Measurements from ENCODE around the gene FLT3.
"Not testable (repeated sequence)": the region's sequence is repeated elsewhere in the genome, so short reads cannot be mapped to it uniquely, and the experiment has no call there.

Gene FLT3

DNA sequence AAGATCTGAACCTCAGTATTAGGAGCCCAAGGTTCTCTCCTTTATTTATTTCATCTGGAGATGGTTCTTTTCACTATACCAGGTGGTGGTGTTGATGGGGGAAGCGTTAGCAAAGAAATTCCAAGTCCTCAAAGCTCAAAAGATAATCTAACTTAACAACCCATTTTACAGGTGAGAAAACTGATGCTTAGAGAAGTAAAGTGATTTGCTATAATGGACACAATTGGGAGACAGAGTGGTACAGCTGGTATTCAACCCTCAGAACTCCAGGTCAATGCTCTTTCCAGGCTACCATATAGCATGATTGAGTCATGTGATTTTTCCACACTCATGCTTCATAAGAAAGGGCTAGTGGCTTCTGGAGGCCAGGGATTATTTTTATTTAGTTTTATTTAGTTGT is 86.9 kb downstream of the FLT3 start:
- ChIA-PET POLR2A (no interaction called here), CTCF (interaction anchor here (0.8 to 1.2 kb wide), 2 partner anchors 17 to 28 kb away, joined by 3 read pairs; no protein-coding TSS in a partner anchor)
- no peak for DNase-seq
- H3K4me3 ChIP-seq (ENCODE audit: control insufficient read depth in 1 of 7, extremely low read depth in 1 of 7, insufficient read depth in 4 of 7, low read depth in 2 of 7, low read length in 6 of 7): no peak overlapping the region
- H3K27ac ChIP-seq (ENCODE audit: insufficient read depth in 1 of 2, low read depth in 1 of 2, low read length in 2 of 2, poor library complexity in 1 of 2, severe bottlenecking in 2 of 2): no peak overlapping the region
- no peaks in the 10 kb centered on the region for H3K27me3 ChIP-seq (replicated peaks in 2 of 5; ENCODE audit: control insufficient read depth in 4 of 5, insufficient read depth in 5 of 5, low read length in 4 of 5)
- H3K36me3 ChIP-seq (ENCODE audit: control insufficient read depth in 4 of 4, insufficient read depth in 4 of 4, low read length in 3 of 4): peaks cover 26 to 80% (median 40%) of the 10 kb centered on the region in 4 experiments
- no peaks in the 10 kb centered on the region for H3K9me3 ChIP-seq (ENCODE audit: control extremely low read depth in 1 of 5, control insufficient read depth in 4 of 5, insufficient read depth in 2 of 5, low read depth in 1 of 5, low read length in 4 of 5)
- WGBS (ENCODE audit: insufficient coverage): no CpG with 5 or more reads among the region's 1 CpG
- H3K4me1 ChIP-seq (ENCODE audit: control extremely low read depth in 1 of 4, control insufficient read depth in 4 of 4, insufficient read depth in 4 of 4, low read length in 3 of 4): no peaks in the 10 kb centered on the region

DNA sequence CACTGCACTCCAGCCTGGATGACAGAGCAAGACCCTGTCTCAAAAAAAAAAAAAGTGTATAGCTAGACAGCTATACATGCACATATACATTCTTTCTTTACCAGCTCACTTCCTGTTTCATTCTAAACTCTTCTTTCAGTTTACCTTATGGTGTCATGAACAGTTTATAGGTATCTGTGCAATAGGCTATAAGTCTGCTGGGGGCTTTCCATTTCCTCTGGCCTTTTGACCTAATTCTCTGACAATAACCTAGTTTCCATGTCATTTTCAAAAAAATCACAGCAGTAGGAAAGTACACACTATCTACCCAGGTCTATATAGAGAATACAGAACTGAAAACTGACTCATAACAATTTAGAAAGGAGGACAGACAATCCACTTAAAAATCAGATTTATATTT is 87.5 kb downstream of the FLT3 start:
- H3K36me3 ChIP-seq (ENCODE audit: control insufficient read depth in 4 of 4, insufficient read depth in 4 of 4, low read length in 3 of 4): peaks cover 23 to 80% (median 38%) of the 10 kb centered on the region in 4 experiments
- CTCF ChIA-PET: interaction anchor here (0.8 to 1.3 kb wide), 3 partner anchors 13 to 17 kb away, joined by 3 to 4 read pairs (median 3); no protein-coding TSS in a partner anchor
- no peak for DNase-seq

DNA sequence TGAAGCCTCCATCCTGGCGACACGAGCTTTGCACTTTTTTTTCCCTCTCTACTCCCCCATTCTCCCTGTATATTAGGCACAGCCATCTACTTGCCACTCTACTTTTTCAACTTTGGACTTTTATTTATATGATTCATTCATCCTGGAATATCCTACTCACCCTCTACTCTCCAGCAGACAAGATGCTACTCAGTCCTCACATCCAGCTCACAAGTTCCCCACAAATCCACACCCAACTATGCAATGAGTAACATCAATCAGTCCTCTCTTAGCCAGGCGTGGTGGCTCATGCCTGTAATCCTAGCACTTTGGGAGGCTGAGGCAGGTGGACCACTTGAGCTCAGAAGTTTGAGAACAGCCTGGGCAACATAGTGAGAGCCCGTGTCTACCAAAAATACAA is 88.0 kb downstream of the FLT3 start:
- ChIA-PET POLR2A (no interaction called here), CTCF (interaction anchor here (0.8 to 1.3 kb wide), 4 partner anchors 9 to 17 kb away, joined by 3 to 4 read pairs (median 4); no protein-coding TSS in a partner anchor)
- peaks cover 23 to 83% (median 38%) of the 10 kb centered on the region in 4 experiments for H3K36me3 ChIP-seq (ENCODE audit: control insufficient read depth in 4 of 4, insufficient read depth in 4 of 4, low read length in 3 of 4)
- WGBS (ENCODE audit: insufficient coverage): 100% methylated on average over 4 of the region's 4 CpGs
- no peaks in the 10 kb centered on the region for H3K9me3 ChIP-seq (ENCODE audit: control extremely low read depth in 1 of 5, control insufficient read depth in 4 of 5, insufficient read depth in 2 of 5, low read depth in 1 of 5, low read length in 4 of 5)
- no peak for DNase-seq
- no peak overlapping the region for H3K4me3 ChIP-seq (ENCODE audit: control insufficient read depth in 1 of 7, extremely low read depth in 1 of 7, insufficient read depth in 4 of 7, low read depth in 2 of 7, low read length in 6 of 7)
- H3K4me1 ChIP-seq (ENCODE audit: control extremely low read depth in 1 of 4, control insufficient read depth in 4 of 4, insufficient read depth in 4 of 4, low read length in 3 of 4): no peaks in the 10 kb centered on the region
- H3K27me3 ChIP-seq (replicated peaks in 2 of 5; ENCODE audit: control insufficient read depth in 4 of 5, insufficient read depth in 5 of 5, low read length in 4 of 5): no peaks in the 10 kb centered on the region
- H3K27ac ChIP-seq (ENCODE audit: insufficient read depth in 1 of 2, low read depth in 1 of 2, low read length in 2 of 2, poor library complexity in 1 of 2, severe bottlenecking in 2 of 2): no peak overlapping the region

More for the DNA sequence above, 87.5 kb downstream of the FLT3 start:
- no peaks in the 10 kb centered on the region for H3K27me3 ChIP-seq (replicated peaks in 2 of 5; ENCODE audit: control insufficient read depth in 4 of 5, insufficient read depth in 5 of 5, low read length in 4 of 5)
- H3K9me3 ChIP-seq (ENCODE audit: control extremely low read depth in 1 of 5, control insufficient read depth in 4 of 5, insufficient read depth in 2 of 5, low read depth in 1 of 5, low read length in 4 of 5): no peaks in the 10 kb centered on the region
- POLR2A ChIA-PET: no interaction called here
- no peak overlapping the region for H3K27ac ChIP-seq (ENCODE audit: insufficient read depth in 1 of 2, low read depth in 1 of 2, low read length in 2 of 2, poor library complexity in 1 of 2, severe bottlenecking in 2 of 2)
- no peaks in the 10 kb centered on the region for H3K4me1 ChIP-seq (ENCODE audit: control extremely low read depth in 1 of 4, control insufficient read depth in 4 of 4, insufficient read depth in 4 of 4, low read length in 3 of 4)
- no peak overlapping the region for H3K4me3 ChIP-seq (ENCODE audit: control insufficient read depth in 1 of 7, extremely low read depth in 1 of 7, insufficient read depth in 4 of 7, low read depth in 2 of 7, low read length in 6 of 7)

DNA sequence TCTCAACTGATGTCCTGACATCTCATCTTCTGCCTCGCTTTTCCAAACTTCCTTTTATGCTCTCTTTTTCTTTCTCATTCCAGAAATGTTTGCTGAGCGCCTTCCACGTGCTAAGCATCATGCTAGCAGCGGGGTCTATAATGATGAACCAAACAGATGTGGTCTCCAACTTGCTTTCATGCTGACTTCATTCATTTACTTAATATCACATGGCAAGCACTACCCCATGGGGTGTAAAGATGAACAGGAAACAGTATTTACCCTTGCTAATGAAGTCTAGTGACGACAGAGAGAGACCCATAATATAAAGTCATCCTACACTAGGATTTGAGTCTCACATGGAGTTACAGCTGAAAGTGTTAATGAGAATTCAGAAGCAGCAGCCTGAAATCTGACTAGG is 90.3 kb downstream of the FLT3 start:
- ChIA-PET POLR2A (no interaction called here), CTCF (no interaction called here)
- peaks cover 22 to 82% (median 30%) of the 10 kb centered on the region in 4 experiments for H3K36me3 ChIP-seq (ENCODE audit: control insufficient read depth in 4 of 4, insufficient read depth in 4 of 4, low read length in 3 of 4)
- no peaks in the 10 kb centered on the region for H3K27me3 ChIP-seq (replicated peaks in 2 of 5; ENCODE audit: control insufficient read depth in 4 of 5, insufficient read depth in 5 of 5, low read length in 4 of 5)
- no peak overlapping the region for H3K27ac ChIP-seq (ENCODE audit: insufficient read depth in 1 of 2, low read depth in 1 of 2, low read length in 2 of 2, poor library complexity in 1 of 2, severe bottlenecking in 2 of 2)
- 93% methylated on average over 4 of the region's 5 CpGs for WGBS (ENCODE audit: insufficient coverage)
- H3K4me3 ChIP-seq (ENCODE audit: control insufficient read depth in 1 of 7, extremely low read depth in 1 of 7, insufficient read depth in 4 of 7, low read depth in 2 of 7, low read length in 6 of 7): no peak overlapping the region
- H3K4me1 ChIP-seq (ENCODE audit: control extremely low read depth in 1 of 4, control insufficient read depth in 4 of 4, insufficient read depth in 4 of 4, low read length in 3 of 4): no peaks in the 10 kb centered on the region
- H3K9me3 ChIP-seq (ENCODE audit: control extremely low read depth in 1 of 5, control insufficient read depth in 4 of 5, insufficient read depth in 2 of 5, low read depth in 1 of 5, low read length in 4 of 5): no peaks in the 10 kb centered on the region
- no peak for DNase-seq

DNA sequence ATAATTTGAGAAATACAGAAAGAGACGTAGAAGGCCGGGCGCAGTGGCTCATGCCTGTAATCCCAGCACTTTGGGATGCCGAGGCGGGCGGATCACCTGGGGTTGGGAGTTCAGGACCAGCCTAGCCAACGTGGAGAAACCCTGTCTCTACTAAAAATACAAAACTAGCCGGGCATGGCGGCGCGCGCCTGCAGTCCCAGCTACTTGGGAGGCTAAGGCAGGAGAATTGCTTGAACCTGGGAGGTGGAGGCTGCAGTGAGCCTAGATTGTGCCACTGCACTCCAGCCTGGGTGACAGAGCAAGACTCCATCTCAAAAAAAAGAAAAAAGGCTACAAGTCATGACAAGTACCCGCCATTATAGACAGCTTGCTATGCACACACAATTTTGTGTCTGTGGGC is 95.4 kb downstream of the FLT3 start:
- H3K4me3 ChIP-seq (ENCODE audit: control insufficient read depth in 1 of 7, extremely low read depth in 1 of 7, insufficient read depth in 4 of 7, low read depth in 2 of 7, low read length in 6 of 7); CTCF ChIA-PET; H3K4me1 ChIP-seq (ENCODE audit: control extremely low read depth in 1 of 4, control insufficient read depth in 4 of 4, insufficient read depth in 4 of 4, low read length in 3 of 4); DNase-seq; POLR2A ChIA-PET; H3K9me3 ChIP-seq (ENCODE audit: control extremely low read depth in 1 of 5, control insufficient read depth in 4 of 5, insufficient read depth in 2 of 5, low read depth in 1 of 5, low read length in 4 of 5); H3K27ac ChIP-seq (ENCODE audit: insufficient read depth in 1 of 2, low read depth in 1 of 2, low read length in 2 of 2, poor library complexity in 1 of 2, severe bottlenecking in 2 of 2); H3K27me3 ChIP-seq (replicated peaks in 2 of 5; ENCODE audit: control insufficient read depth in 4 of 5, insufficient read depth in 5 of 5, low read length in 4 of 5): not testable (repeated sequence)
- WGBS (ENCODE audit: insufficient coverage): 100% methylated on average over 2 of the region's 13 CpGs
- peaks cover 2 to 74% (median 9%) of the 10 kb centered on the region in 4 experiments for H3K36me3 ChIP-seq (ENCODE audit: control insufficient read depth in 4 of 4, insufficient read depth in 4 of 4, low read length in 3 of 4)

DNA sequence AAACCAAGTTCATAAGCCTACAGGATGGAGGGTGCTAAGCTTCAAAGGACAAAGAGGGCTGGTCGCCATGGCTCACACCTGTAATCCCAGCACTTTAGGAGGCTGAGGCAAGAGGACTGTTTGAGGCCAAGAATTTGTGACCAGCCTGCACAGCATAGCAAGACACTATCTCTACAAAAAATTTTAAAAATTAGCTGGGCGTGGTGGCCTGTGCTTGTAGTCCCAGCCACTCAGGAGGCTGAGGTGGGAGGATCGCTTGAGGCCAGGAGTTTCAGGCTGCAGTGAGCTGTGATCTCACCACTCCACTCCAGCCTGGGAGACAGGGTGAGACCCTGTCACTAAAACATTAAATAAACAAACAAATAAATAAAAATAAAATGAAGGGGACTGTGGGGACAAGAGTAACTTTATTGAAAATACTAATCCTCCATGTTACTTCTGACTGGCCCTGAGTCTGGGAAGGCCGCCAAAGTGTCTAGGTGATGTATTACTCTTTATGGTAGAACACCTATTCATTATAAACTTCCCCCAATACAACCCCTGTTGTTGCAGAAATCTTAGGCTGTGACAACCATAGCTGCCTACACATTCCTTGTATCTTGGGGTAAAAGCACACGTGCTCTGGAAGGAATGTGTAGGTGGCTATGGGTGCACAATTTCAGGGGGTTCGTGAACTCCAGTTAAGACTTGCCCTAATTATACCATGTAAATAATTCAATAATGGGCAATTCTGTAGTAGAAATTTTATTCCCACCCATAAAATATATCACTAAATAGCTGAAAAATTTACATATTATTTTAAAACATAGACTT is 97.3 kb downstream of the FLT3 start:
- ChIA-PET CTCF (interaction anchor here (0.9 to 4.1 kb wide), 3 partner anchors 9 to 272 kb away, joined by 3 to 22 read pairs (median 4); no protein-coding TSS in a partner anchor), POLR2A (no interaction called here)
- Histone ChIP-seq H3K36me3 (ENCODE audit: control insufficient read depth in 4 of 4, insufficient read depth in 4 of 4, low read length in 3 of 4) (peaks cover 2 to 57% (median 4%) of the 10 kb centered on the region in 4 experiments), H3K27ac (ENCODE audit: insufficient read depth in 1 of 2, low read depth in 1 of 2, low read length in 2 of 2, poor library complexity in 1 of 2, severe bottlenecking in 2 of 2) (no peak overlapping the region), H3K4me1 (ENCODE audit: control extremely low read depth in 1 of 4, control insufficient read depth in 4 of 4, insufficient read depth in 4 of 4, low read length in 3 of 4) (no peaks in the 10 kb centered on the region), H3K4me3 (ENCODE audit: control insufficient read depth in 1 of 7, extremely low read depth in 1 of 7, insufficient read depth in 4 of 7, low read depth in 2 of 7, low read length in 6 of 7) (no peak overlapping the region), H3K9me3 (ENCODE audit: control extremely low read depth in 1 of 5, control insufficient read depth in 4 of 5, insufficient read depth in 2 of 5, low read depth in 1 of 5, low read length in 4 of 5) (no peaks in the 10 kb centered on the region), H3K27me3 (replicated peaks in 2 of 5; ENCODE audit: control insufficient read depth in 4 of 5, insufficient read depth in 5 of 5, low read length in 4 of 5) (no peaks in the 10 kb centered on the region)
- WGBS (ENCODE audit: insufficient coverage): 100% methylated on average over 1 of the region's 6 CpGs
- DNase-seq: no peak

DNA sequence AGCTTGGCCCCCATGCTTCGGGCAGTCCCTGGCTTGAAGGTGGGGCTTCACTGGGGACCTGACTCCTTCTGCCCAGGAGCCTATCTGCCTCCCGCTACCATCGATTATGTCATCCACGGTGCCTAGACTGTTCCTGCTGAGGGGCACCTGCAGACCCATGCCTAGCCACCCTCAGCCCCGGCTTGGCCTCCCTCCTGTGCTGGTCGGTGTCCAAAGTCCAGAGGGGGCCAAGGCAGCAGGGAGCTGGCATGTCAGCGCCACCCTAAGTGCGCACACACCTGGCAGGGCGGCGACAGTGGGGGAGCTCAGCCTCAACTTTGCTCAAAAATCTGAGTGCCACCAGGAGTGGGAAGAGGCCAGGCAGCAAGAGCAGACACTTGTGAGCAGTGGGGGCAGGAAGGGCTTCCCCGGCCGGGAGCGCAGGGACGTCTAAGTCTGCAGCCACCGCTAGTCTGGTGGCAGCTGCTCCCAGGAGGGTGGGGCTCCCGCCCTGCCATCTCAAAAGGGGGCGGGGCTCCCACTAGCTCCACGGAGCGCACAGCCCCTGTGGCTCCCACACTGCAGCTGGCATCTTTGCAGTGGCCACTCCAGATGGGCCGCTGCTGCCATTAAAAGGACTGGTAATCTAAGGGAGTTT is 98.4 kb downstream of the FLT3 start:
- WGBS (ENCODE audit: insufficient coverage): 90% methylated on average over 13 of the region's 20 CpGs

More for the DNA sequence above, 98.4 kb downstream of the FLT3 start:
- no peak overlapping the region for H3K4me3 ChIP-seq (ENCODE audit: control insufficient read depth in 1 of 7, extremely low read depth in 1 of 7, insufficient read depth in 4 of 7, low read depth in 2 of 7, low read length in 6 of 7)
- ChIA-PET POLR2A (no interaction called here), CTCF (interaction anchor here (0.9 to 4.1 kb wide), 4 partner anchors 10 to 273 kb away, joined by 3 to 22 read pairs (median 4); no protein-coding TSS in a partner anchor)
- H3K27ac ChIP-seq (ENCODE audit: insufficient read depth in 1 of 2, low read depth in 1 of 2, low read length in 2 of 2, poor library complexity in 1 of 2, severe bottlenecking in 2 of 2): no peak overlapping the region
- no peaks in the 10 kb centered on the region for H3K27me3 ChIP-seq (replicated peaks in 2 of 5; ENCODE audit: control insufficient read depth in 4 of 5, insufficient read depth in 5 of 5, low read length in 4 of 5)
- H3K36me3 ChIP-seq (ENCODE audit: control insufficient read depth in 4 of 4, insufficient read depth in 4 of 4, low read length in 3 of 4): peaks cover 0 to 46% (median 4%) of the 10 kb centered on the region in 4 experiments
- H3K9me3 ChIP-seq (ENCODE audit: control extremely low read depth in 1 of 5, control insufficient read depth in 4 of 5, insufficient read depth in 2 of 5, low read depth in 1 of 5, low read length in 4 of 5): no peaks in the 10 kb centered on the region
- DNase-seq: no peak
- H3K4me1 ChIP-seq (ENCODE audit: control extremely low read depth in 1 of 4, control insufficient read depth in 4 of 4, insufficient read depth in 4 of 4, low read length in 3 of 4): no peaks in the 10 kb centered on the region
